A549 (cell line): Measurements from ENCODE around the gene LILRA6.

Experiments used
- CEBPB ChIP-seq, 2 experiments: fragments of >200 bp in 1 of 2; sonication (Bioruptor Twin) in 1 of 2; formaldehyde crosslinking in 1 of 2; IDR thresholded peaks; 2 replicates each; pipeline ENCODE4 v1.6.1; 2012 to 2016
- EHMT2 ChIP-seq: fragments of 200-600 bp; sonication (generic); IDR thresholded peaks from 2 replicates; pipeline ENCODE4 v1.6.1; 2016; ENCODE audit warnings: antibody characterized with exemption, low read depth, mild to moderate bottlenecking, moderate library complexity
- EP300 ChIP-seq, 2 experiments: fragments of >200 bp; sonication (Bioruptor Twin); formaldehyde crosslinking; IDR thresholded peaks; 2 replicates in 1 of 2; 3 replicates in 1 of 2; pipeline ENCODE4 v1.6.1; 2016 to 2017
- HOXA7 ChIP-seq: fragments of 250-450 bp; sonication (Bioruptor Pico); IDR thresholded peaks from 2 replicates; pipeline ENCODE4 v1.5.0; 2020; ENCODE audit warnings: mild to moderate bottlenecking, moderate library complexity
- KDM5A ChIP-seq: fragments of 200-600 bp; sonication (generic); IDR thresholded peaks from 2 replicates; pipeline ENCODE4 v1.6.1; 2016; ENCODE audit warnings: antibody characterized with exemption, mild to moderate bottlenecking
- MYC ChIP-seq: IDR thresholded peaks from 2 replicates; pipeline ENCODE4 v1.6.1; 2012; ENCODE audit warnings: mild to moderate bottlenecking, inconsistent platforms, low read length, improper control_type of control experiment, borderline replicate concordance
- POLR2A ChIP-seq: IDR thresholded peaks from 2 replicates; pipeline ENCODE4 v1.6.1; 2012; ENCODE audit warnings: mild to moderate bottlenecking, low read length
- RAD21 ChIP-seq, 2 experiments: fragments of >200 bp in 1 of 2; sonication (Bioruptor Twin) in 1 of 2; formaldehyde crosslinking in 1 of 2; IDR thresholded peaks in 1 of 2; conservative IDR thresholded peaks in 1 of 2; 2 replicates in 1 of 2; 3 replicates in 1 of 2; pipeline ENCODE4 v1.6.1; 2012 to 2018; ENCODE audit warnings: inconsistent platforms in 1 of 2
- SREBF2 ChIP-seq: fragments of 450-650 bp; IDR thresholded peaks from 2 replicates; pipeline ENCODE4 v1.6.1; 2014; ENCODE audit warnings: mild to moderate bottlenecking, moderate library complexity
- TF ChIP-seq, protein P1 (sequence below): IDR thresholded peaks from 2 replicates; pipeline ENCODE4 v1.6.1; 2012; ENCODE audit warnings: low read depth, borderline replicate concordance
- TF ChIP-seq, protein P2 (sequence below): fragments of >200 bp; sonication (Bioruptor Twin); formaldehyde crosslinking; IDR thresholded peaks from 3 replicates; pipeline ENCODE4 v1.5.1; 2016
- TF ChIP-seq, protein P3 (sequence below): fragments of >200 bp; sonication (Bioruptor Twin); formaldehyde crosslinking; IDR thresholded peaks from 3 replicates; pipeline ENCODE4 v1.6.1; 2016
- TF ChIP-seq, protein P4 (sequence below): IDR thresholded peaks from 2 replicates; pipeline ENCODE4 v1.6.1; 2012

DNA sequence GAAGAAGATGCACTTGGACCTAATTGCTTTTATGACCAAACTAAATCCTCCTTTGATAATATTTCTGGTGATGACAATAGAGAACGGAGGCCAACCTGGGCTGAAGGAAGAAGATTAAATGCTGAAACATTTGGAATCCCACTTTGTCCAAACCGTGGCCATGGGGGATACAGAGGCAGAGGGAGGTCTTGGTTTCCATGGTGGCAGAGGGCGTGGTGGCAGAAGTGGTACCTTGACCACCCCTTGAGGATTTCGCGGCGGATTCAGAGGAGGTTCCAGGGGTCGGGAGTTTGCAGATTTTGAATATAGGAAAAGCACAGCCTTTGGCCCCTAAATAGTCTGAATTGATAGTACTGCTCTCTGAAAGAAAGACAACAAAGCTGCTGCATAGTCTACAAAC is 12.6 kb downstream of the LILRA6 start:
- TF ChIP-seq POLR2A (no peak), CEBPB (IDR thresholded peaks at IDR 0.05) (no peak), KDM5A (no peak), MYC (no peak), HOXA7 (CRISPR knock-in tag) (no peak), EP300 (IDR thresholded peaks at IDR 0.05) (no peak), RAD21 (conservative IDR thresholded peaks at IDR 0.05 in 1 of 2, IDR thresholded peaks at IDR 0.05 in 1 of 2) (no peak), EHMT2 (no peak), SREBF2 (no peak)
- TF ChIP-seq, protein P1, sequence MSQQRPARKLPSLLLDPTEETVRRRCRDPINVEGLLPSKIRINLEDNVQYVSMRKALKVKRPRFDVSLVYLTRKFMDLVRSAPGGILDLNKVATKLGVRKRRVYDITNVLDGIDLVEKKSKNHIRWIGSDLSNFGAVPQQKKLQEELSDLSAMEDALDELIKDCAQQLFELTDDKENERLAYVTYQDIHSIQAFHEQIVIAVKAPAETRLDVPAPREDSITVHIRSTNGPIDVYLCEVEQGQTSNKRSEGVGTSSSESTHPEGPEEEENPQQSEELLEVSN = no peak
- TF ChIP-seq, protein P2, sequence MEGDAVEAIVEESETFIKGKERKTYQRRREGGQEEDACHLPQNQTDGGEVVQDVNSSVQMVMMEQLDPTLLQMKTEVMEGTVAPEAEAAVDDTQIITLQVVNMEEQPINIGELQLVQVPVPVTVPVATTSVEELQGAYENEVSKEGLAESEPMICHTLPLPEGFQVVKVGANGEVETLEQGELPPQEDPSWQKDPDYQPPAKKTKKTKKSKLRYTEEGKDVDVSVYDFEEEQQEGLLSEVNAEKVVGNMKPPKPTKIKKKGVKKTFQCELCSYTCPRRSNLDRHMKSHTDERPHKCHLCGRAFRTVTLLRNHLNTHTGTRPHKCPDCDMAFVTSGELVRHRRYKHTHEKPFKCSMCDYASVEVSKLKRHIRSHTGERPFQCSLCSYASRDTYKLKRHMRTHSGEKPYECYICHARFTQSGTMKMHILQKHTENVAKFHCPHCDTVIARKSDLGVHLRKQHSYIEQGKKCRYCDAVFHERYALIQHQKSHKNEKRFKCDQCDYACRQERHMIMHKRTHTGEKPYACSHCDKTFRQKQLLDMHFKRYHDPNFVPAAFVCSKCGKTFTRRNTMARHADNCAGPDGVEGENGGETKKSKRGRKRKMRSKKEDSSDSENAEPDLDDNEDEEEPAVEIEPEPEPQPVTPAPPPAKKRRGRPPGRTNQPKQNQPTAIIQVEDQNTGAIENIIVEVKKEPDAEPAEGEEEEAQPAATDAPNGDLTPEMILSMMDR = no peak
- TF ChIP-seq, protein P3, sequence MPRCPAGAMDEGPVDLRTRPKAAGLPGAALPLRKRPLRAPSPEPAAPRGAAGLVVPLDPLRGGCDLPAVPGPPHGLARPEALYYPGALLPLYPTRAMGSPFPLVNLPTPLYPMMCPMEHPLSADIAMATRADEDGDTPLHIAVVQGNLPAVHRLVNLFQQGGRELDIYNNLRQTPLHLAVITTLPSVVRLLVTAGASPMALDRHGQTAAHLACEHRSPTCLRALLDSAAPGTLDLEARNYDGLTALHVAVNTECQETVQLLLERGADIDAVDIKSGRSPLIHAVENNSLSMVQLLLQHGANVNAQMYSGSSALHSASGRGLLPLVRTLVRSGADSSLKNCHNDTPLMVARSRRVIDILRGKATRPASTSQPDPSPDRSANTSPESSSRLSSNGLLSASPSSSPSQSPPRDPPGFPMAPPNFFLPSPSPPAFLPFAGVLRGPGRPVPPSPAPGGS = no peak
- TF ChIP-seq, protein P4, sequence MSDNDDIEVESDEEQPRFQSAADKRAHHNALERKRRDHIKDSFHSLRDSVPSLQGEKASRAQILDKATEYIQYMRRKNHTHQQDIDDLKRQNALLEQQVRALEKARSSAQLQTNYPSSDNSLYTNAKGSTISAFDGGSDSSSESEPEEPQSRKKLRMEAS = no peak
